Esophagus muscularis mucosa (tissue), 4 donors: Measurements from ENCODE around the gene ARL10. TPM values are rescaled to one million over a fixed set of nuclear protein-coding genes. Genes with fewer than 3 reads are reported as not detected.

Experiments
- DNase-seq: peaks from one replicate; pipeline ENCODE4 v3.0.0-alpha.2; 2017; ENCODE audit errors: extremely low spot score
- H3K27ac ChIP-seq, 4 donors: fragments of 200-600 bp; sonication (generic); replicated peaks in 1 of 4; 1 replicate in 3 of 4; 2 replicates in 1 of 4; pipeline ENCODE4 v1.5.1; 2016 to 2019; ENCODE audit warnings: mild to moderate bottlenecking in 1 of 4
- H3K27me3 ChIP-seq, 4 donors: fragments of 200-600 bp; sonication (generic); one replicate each; pipeline versions ENCODE4 v1.5.1 to v1.6.0; 2016 to 2019
- H3K36me3 ChIP-seq, 4 donors: fragments of 200-600 bp; sonication (generic); one replicate each; pipeline ENCODE4 v1.5.1; 2016 to 2019
- H3K4me1 ChIP-seq, 4 donors: fragments of 200-600 bp; sonication (generic); one replicate each; pipeline ENCODE4 v1.5.1; 2016 to 2019
- H3K4me3 ChIP-seq, 4 donors: fragments of 200-600 bp; sonication (generic); 1 replicate in 2 of 4; 2 replicates in 2 of 4; pipeline ENCODE4 v1.5.1; 2016 to 2019; ENCODE audit warnings: mild to moderate bottlenecking in 4 of 4, moderate library complexity in 1 of 4
- H3K9me3 ChIP-seq, 4 donors: fragments of 200-600 bp; sonication (generic); 1 replicate in 3 of 4; 2 replicates in 1 of 4; pipeline ENCODE4 v1.5.1; 2016 to 2019
- EP300 ChIP-seq: sonication (generic); formaldehyde crosslinking; IDR thresholded peaks from one replicate; pipeline ENCODE4 v1.6.1; 2017; ENCODE audit warnings: antibody characterized with exemption
- POLR2A ChIP-seq: fragments of 450-650 bp; IDR thresholded peaks from one replicate; pipeline ENCODE4 v1.6.1; 2017; ENCODE audit warnings: antibody characterized with exemption, moderate library complexity, mild to moderate bottlenecking, low read depth
- POLR2AphosphoS5 ChIP-seq, 2 donors: sonication (generic); formaldehyde crosslinking; IDR thresholded peaks; one replicate each; pipeline ENCODE4 v1.6.1; 2017; ENCODE audit warnings: antibody characterized with exemption in 2 of 2
- WGBS: methylation state at CpG from one replicate; pipeline ENCODE4 v1.1.5; 2018; 5-methylcytosine and 5-hydroxymethylcytosine counted together
- intact Hi-C: fragments of 100-400 bp; cut with DNase I; formaldehyde crosslinking; loops from one replicate; pipeline ENCODE4 v1.15.1; 2023
- total RNA-seq, 4 donors: library from RNA; depleted of rRNA; stranded (reverse); fragments of >200 nt; gene quantifications; one replicate each; pipeline versions ENCODE4 v1.1.0 to v1.2.1, GENCODE V29; 2016
- TF ChIP-seq, protein P1 (sequence below), 3 experiments: fragments of 200-600 bp in 2 of 3; fragments of 450-650 bp in 1 of 3; sonication (generic) in 2 of 3; IDR thresholded peaks; one replicate each; pipeline ENCODE4 v1.5.1; 2017 to 2019; ENCODE audit warnings: antibody characterized with exemption in 3 of 3, mild to moderate bottlenecking in 2 of 3, moderate library complexity in 1 of 3

ARL10 gene, protein sequence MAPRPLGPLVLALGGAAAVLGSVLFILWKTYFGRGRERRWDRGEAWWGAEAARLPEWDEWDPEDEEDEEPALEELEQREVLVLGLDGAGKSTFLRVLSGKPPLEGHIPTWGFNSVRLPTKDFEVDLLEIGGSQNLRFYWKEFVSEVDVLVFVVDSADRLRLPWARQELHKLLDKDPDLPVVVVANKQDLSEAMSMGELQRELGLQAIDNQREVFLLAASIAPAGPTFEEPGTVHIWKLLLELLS
- 10 to 100 TPM in 1 of 4 donors, 1 to 10 TPM in 3; 5.4 to 16.9 (median 7.1) TPM for total RNA-seq

DNA sequence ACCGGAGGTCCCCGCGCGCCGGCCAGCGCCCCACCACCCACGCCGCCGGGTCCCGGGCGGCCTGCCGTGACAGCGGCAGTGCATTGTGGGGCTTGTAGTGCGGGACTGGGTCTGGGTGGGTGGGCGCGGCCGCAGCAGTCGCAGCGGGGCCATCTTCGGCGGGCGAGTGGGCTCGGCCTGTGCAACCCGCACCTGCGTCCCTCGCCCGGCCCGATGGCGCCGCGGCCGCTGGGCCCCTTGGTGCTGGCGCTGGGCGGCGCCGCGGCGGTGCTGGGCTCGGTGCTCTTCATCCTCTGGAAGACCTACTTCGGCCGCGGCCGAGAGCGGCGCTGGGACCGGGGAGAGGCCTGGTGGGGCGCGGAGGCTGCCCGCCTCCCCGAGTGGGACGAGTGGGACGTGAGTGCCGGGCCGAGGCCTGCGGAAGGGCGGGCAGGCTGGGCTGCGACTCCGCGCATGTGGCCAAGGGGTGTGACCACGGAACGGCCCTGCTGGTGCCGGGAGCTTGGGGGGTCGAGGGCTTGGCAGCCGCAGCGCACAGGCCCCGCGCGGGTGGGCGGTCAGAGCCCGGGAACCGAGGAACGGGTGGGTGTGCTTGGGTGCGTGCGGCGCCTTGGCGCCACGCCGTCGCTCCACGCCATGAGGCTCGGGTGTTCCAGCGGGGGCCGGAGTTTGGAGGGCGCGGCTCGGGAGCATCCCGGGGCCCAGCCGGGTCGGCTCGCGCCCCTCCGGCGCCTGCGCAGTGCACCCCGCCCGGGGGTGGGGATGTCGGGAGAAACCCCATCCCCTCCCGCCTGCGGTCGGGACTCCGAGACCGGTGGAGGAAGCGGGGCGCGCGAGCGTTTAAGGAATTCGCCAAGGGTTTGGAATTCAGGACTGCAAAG, at the start of gene ARL10:
ARL10 (plus strand) TSS at position 137 of the 881 bp plus-strand sequence; CDS start at position 214, 77 bp downstream.
- H3K27ac ChIP-seq, result peak within 1 kb of the TSS; percentile 83 to 90 (median 88)
- no peaks in the 10 kb centered on the region for H3K27me3 ChIP-seq
- H3K36me3 ChIP-seq, result peaks cover 8 to 36% (median 28%) of the 10 kb centered on the region in 4 donors
- peak within 1 kb of the TSS; percentile 76 to 96 (median 94) for H3K4me3 ChIP-seq
- no peak for DNase-seq
- no peak for TF ChIP-seq EP300
- no peak for TF ChIP-seq POLR2A
- TF ChIP-seq POLR2AphosphoS5 (IDR thresholded peaks at IDR 0.05), result peak; percentile 26 to 41
- H3K4me1 ChIP-seq, result peaks cover 14 to 44% (median 39%) of the 10 kb centered on the region in 4 donors
- no peaks in the 10 kb centered on the region for H3K9me3 ChIP-seq
- intact Hi-C loops, result no loop called here
- 0% methylated on average over 44 of the region's 108 CpGs for WGBS

DNA sequence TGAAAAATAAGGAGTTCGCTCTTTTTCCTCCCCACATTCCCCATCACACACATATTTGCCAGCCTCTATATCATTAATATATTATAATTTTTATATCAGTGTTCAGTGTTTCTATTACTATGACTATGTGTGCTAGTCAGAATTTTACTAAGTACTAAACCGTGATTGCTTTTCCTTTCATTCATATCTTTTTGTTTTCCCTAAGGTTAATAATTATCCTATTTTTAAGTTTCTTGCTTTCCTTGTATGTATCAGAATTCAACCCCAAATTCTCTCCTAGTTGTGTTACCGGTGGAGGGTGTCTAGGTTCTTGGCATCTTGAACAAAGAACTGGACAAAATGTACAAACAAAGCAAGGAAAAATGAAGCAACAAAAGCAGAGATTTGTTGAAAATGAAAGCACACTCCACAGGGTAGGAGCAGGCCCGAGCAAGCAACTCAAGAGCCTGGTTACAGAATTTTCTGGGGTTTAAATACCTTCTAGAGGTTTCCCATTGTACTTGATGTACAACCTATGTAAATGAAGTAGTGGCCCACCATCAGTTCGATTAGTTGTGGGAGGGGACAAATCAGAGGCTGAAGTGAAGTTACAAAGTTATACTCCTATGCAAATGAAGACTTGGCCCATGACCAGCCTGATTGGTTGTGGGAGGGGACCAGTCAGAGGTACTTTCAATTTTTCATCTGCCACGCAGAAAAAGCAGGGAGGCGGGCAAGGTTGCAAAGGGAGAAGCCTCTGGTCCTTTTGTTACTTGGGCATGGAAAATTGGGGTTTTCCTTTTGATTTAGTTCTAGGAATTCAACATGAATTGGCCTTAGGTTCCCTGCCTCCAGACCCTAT, 47.5 kb upstream of the ARL10 start:
- Histone ChIP-seq H3K4me1 (no peaks in the 10 kb centered on the region), H3K27ac (no peak overlapping the region), H3K4me3 (no peak overlapping the region), H3K36me3 (peaks cover 7 to 59% (median 41%) of the 10 kb centered on the region in 4 donors), H3K9me3 (no peaks in the 10 kb centered on the region), H3K27me3 (no peaks in the 10 kb centered on the region)
- TF ChIP-seq EP300 (no peak), POLR2A (no peak), POLR2AphosphoS5 (IDR thresholded peaks at IDR 0.05) (no peak)
- TF ChIP-seq, protein P1, sequence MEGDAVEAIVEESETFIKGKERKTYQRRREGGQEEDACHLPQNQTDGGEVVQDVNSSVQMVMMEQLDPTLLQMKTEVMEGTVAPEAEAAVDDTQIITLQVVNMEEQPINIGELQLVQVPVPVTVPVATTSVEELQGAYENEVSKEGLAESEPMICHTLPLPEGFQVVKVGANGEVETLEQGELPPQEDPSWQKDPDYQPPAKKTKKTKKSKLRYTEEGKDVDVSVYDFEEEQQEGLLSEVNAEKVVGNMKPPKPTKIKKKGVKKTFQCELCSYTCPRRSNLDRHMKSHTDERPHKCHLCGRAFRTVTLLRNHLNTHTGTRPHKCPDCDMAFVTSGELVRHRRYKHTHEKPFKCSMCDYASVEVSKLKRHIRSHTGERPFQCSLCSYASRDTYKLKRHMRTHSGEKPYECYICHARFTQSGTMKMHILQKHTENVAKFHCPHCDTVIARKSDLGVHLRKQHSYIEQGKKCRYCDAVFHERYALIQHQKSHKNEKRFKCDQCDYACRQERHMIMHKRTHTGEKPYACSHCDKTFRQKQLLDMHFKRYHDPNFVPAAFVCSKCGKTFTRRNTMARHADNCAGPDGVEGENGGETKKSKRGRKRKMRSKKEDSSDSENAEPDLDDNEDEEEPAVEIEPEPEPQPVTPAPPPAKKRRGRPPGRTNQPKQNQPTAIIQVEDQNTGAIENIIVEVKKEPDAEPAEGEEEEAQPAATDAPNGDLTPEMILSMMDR (IDR thresholded peaks at IDR 0.05), result no peak
- intact Hi-C loops, result no loop called here
- DNase-seq, result no peak
- WGBS, result 89% methylated on average over 7 of the region's 7 CpGs

DNA sequence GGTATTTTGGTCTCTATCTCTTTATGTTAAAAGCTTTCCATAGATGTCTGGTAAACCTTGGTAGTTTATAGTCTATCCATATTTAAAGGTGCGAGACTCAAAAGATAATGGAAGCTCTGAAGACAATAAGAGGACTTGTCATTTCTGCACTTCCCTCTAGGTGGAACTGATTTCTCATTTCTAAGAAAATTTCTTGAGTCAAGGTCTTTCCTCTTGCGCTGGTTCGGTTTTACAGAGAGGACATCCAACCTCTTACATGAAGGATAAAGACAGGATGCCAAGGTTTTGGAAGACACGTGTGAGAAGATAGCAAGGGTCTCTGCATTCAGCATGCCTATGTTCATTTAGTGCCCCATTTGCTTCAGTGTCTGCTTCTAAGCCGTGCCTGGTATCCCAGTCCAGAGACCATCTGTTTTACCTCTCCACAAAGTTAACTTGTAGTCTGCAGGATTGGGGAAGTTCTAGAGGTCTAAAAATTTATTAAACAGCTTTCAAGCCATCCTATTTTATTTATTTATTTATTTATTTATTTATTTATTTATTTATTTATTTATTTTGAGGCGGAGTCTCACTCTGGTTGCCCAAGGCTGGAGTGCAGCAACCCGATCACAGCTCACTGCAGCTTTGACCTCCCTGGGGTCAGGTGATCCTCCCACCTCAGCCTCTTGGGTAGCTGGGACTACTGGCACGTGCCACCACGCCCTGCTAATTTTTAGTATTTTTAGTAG, 45.3 kb upstream of the ARL10 start:
- DNase-seq, result no peak
- Histone ChIP-seq H3K27me3 (no peaks in the 10 kb centered on the region), H3K36me3 (peaks cover 23 to 64% (median 45%) of the 10 kb centered on the region in 4 donors), H3K9me3 (no peaks in the 10 kb centered on the region), H3K27ac (no peak overlapping the region), H3K4me3 (no peak overlapping the region), H3K4me1 (no peaks in the 10 kb centered on the region)
- 91% methylated on average over 9 of the region's 9 CpGs for WGBS
- intact Hi-C loops, result no loop called here
- no peak for TF ChIP-seq EP300
- TF ChIP-seq, protein P1 (IDR thresholded peaks at IDR 0.05), result peak; percentile 16 to 42 (median 19)
- no peak for TF ChIP-seq POLR2AphosphoS5 (IDR thresholded peaks at IDR 0.05)
- TF ChIP-seq POLR2A, result no peak

DNA sequence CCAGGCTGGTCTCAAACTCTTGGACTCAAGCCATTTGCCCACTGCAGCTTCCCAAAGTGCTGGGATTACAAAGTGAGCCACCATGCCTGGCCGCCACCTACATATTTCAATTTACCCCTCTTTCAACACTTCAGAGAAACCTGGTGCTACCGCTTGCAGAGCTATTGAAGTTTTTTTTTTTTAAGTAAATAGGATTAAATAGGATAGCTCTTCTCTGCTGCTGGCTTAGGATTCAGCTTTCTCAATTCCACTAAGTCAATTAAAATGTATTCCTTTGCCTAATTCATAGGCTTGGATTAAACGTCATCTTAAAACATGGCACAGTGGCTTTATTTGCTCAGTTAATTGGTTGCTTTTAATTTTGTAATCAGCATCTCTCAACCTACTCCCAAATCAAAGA, 44.7 kb upstream of the ARL10 start:
- Histone ChIP-seq H3K36me3 (peaks cover 23 to 61% (median 41%) of the 10 kb centered on the region in 4 donors), H3K27me3 (no peaks in the 10 kb centered on the region), H3K4me3 (no peak overlapping the region), H3K9me3 (no peaks in the 10 kb centered on the region), H3K27ac (no peak overlapping the region), H3K4me1 (no peaks in the 10 kb centered on the region)
- no peak for DNase-seq
- TF ChIP-seq POLR2A (no peak), POLR2AphosphoS5 (IDR thresholded peaks at IDR 0.05) (no peak), EP300 (no peak)
- TF ChIP-seq, protein P1 (IDR thresholded peaks at IDR 0.05), result no peak
- intact Hi-C loops, result no loop called here
- 94% methylated on average over 3 of the region's 3 CpGs for WGBS
